Neural progenitor cell (in vitro differentiated cells): ENCODE results near the gene AFF1. TPM values are rescaled to one million over a fixed set of nuclear protein-coding genes. Genes with fewer than 3 reads are reported as not detected.
A peak's percentile ranks its signal among the peaks of the same experiment; 100 is the strongest.

Source experiments
- DNase-seq: peaks from one replicate; pipeline ENCODE4 v3.0.0-alpha.2; 2016; ENCODE audit warnings: low spot score
- H2AFZ ChIP-seq: fragments of 200-600 bp; sonication (generic); replicated peaks from 2 replicates; pipeline ENCODE4 v1.6.1; 2016; ENCODE audit warnings: antibody characterized with exemption
- H3F3A ChIP-seq: fragments of 200-600 bp; sonication (generic); 2 replicates; pipeline ENCODE4 v1.6.1; 2016; ENCODE audit warnings: antibody characterized with exemption, low read depth
- H3K27ac ChIP-seq: fragments of 200-600 bp; sonication (generic); 2 replicates; pipeline ENCODE4 v1.5.1; 2016; ENCODE audit warnings: mild to moderate bottlenecking
- H3K27me3 ChIP-seq: fragments of 200-600 bp; sonication (generic); 2 replicates; pipeline ENCODE4 v1.6.1; 2016; ENCODE audit warnings: mild to moderate bottlenecking, moderate library complexity
- H3K36me3 ChIP-seq: fragments of 200-600 bp; sonication (generic); 2 replicates; pipeline ENCODE4 v1.5.1; 2016
- H3K4me1 ChIP-seq: fragments of 200-600 bp; sonication (generic); 2 replicates; pipeline ENCODE4 v1.6.1; 2016; ENCODE audit warnings: mixed run types
- H3K4me2 ChIP-seq: fragments of 200-600 bp; sonication (generic); 2 replicates; pipeline ENCODE4 v1.6.1; 2016
- H3K4me3 ChIP-seq: fragments of 200-600 bp; sonication (generic); 2 replicates; pipeline ENCODE4 v1.5.1; 2016
- H3K79me2 ChIP-seq: fragments of 200-600 bp; sonication (generic); 2 replicates; pipeline ENCODE4 v1.6.1; 2016; ENCODE audit warnings: low read depth
- H3K9ac ChIP-seq: fragments of 200-600 bp; sonication (generic); 2 replicates; pipeline ENCODE4 v1.6.1; 2016
- H3K9me3 ChIP-seq: fragments of 200-600 bp; sonication (generic); 2 replicates; pipeline ENCODE4 v1.5.1; 2016; ENCODE audit warnings: low read depth
- H4K20me1 ChIP-seq: fragments of 200-600 bp; sonication (generic); 2 replicates; pipeline ENCODE4 v1.6.1; 2016; ENCODE audit warnings: low read depth
- H3K27ac Mint-ChIP-seq: 3 replicates; pipeline ENCODE4 v1.8.0; 2021; ENCODE audit warnings: mixed read lengths
- H3K27me3 Mint-ChIP-seq: 2 replicates; pipeline ENCODE4 v1.8.0; 2022; ENCODE audit warnings: low read depth, mild to moderate bottlenecking, inconsistent platforms, moderate library complexity, mixed read lengths; ENCODE audit not compliant: insufficient read depth
- H3K36me3 Mint-ChIP-seq: 3 replicates; pipeline ENCODE4 v1.8.0; 2021; ENCODE audit warnings: mixed read lengths
- H3K4me1 Mint-ChIP-seq: 3 replicates; pipeline ENCODE4 v1.8.0; 2021; ENCODE audit warnings: mixed read lengths
- H3K4me3 Mint-ChIP-seq: 3 replicates; pipeline ENCODE4 v1.8.0; 2021; ENCODE audit warnings: mild to moderate bottlenecking, moderate library complexity, mixed read lengths
- H3K9me3 Mint-ChIP-seq: 3 replicates; pipeline ENCODE4 v1.8.0; 2020; ENCODE audit warnings: mixed read lengths
- EZH2 ChIP-seq: fragments of 200-600 bp; sonication (generic); IDR thresholded peaks from 2 replicates; pipeline ENCODE4 v1.6.1; 2017; ENCODE audit warnings: antibody characterized with exemption, mild to moderate bottlenecking, moderate library complexity
- EZH2phosphoT487 ChIP-seq: fragments of 200-600 bp; sonication (generic); IDR thresholded peaks from 2 replicates; pipeline ENCODE4 v1.6.1; 2017; ENCODE audit warnings: antibody characterized with exemption
- total RNA-seq: library from RNA; depleted of rRNA; stranded (reverse); fragments of >200 nt; gene quantifications from 2 replicates; pipeline ENCODE4 v1.2.3, GENCODE V29; 2015; ENCODE audit warnings: low replicate concordance
- TF ChIP-seq, protein P1 (sequence below): fragments of 200-600 bp; sonication (generic); IDR thresholded peaks from 2 replicates; pipeline ENCODE4 v1.5.1; 2017; ENCODE audit warnings: antibody characterized with exemption, mild to moderate bottlenecking

Gene AFF1
- total RNA-seq, 1 donor from 2014 or later, result 29.0 TPM

DNA sequence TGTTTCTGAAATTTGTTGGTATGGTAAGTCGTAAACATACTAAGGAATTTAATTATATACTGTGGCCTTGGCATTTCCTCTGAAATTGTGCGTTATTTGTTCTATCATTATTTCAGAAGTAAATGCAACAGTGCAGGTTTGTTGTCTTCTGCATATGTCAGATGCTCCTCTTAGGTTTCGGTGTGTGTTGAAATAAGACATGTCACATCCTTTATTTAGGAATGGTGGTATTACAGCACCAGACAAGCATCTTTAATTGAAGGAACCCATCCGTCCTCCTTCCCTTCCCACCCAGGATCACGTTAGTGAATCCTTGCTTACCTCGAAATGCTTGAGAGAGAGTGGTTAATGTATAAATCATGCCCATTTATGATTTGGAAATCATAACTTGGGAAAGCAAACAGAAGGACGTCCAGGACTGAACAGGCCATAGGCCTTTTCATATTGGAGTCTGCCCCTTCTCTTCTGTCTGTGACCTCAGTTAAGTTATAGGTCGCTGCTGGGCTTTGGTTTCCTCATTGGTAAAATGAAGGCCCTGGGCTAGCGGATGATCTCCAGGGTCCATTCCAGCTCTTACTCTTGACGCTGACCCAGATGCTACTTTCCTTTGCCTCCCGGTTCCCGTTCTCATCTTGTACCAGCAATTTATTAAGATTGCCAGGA lies 151.5 kb downstream of the AFF1 start:
- DNase-seq, result no peak
- Histone ChIP-seq H3F3A (no peaks in the 10 kb centered on the region), H3K27ac (no peak overlapping the region), H3K4me1 (peaks cover 4% of the 10 kb centered on the region), H4K20me1 (no peaks in the 10 kb centered on the region), H3K36me3 (no peaks in the 10 kb centered on the region), H3K4me3 (no peak overlapping the region), H3K4me2 (no peak overlapping the region), H3K27me3 (no peaks in the 10 kb centered on the region), H3K9me3 (no peaks in the 10 kb centered on the region), H2AFZ (no peak overlapping the region), H3K79me2 (peaks cover 43% of the 10 kb centered on the region), H3K9ac (no peak overlapping the region)
- TF ChIP-seq EZH2, result no peak
- TF ChIP-seq, protein P1, sequence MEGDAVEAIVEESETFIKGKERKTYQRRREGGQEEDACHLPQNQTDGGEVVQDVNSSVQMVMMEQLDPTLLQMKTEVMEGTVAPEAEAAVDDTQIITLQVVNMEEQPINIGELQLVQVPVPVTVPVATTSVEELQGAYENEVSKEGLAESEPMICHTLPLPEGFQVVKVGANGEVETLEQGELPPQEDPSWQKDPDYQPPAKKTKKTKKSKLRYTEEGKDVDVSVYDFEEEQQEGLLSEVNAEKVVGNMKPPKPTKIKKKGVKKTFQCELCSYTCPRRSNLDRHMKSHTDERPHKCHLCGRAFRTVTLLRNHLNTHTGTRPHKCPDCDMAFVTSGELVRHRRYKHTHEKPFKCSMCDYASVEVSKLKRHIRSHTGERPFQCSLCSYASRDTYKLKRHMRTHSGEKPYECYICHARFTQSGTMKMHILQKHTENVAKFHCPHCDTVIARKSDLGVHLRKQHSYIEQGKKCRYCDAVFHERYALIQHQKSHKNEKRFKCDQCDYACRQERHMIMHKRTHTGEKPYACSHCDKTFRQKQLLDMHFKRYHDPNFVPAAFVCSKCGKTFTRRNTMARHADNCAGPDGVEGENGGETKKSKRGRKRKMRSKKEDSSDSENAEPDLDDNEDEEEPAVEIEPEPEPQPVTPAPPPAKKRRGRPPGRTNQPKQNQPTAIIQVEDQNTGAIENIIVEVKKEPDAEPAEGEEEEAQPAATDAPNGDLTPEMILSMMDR, result no peak
- TF ChIP-seq EZH2phosphoT487, result no peak
- no peak overlapping the region for H3K4me3 Mint-ChIP-seq
- H3K36me3 Mint-ChIP-seq, result peaks cover 16% of the 10 kb centered on the region
- peaks cover 9% of the 10 kb centered on the region for H3K4me1 Mint-ChIP-seq
- H3K27ac Mint-ChIP-seq, result no peak overlapping the region
- H3K9me3 Mint-ChIP-seq, result no peaks in the 10 kb centered on the region
- no peaks in the 10 kb centered on the region for H3K27me3 Mint-ChIP-seq

DNA sequence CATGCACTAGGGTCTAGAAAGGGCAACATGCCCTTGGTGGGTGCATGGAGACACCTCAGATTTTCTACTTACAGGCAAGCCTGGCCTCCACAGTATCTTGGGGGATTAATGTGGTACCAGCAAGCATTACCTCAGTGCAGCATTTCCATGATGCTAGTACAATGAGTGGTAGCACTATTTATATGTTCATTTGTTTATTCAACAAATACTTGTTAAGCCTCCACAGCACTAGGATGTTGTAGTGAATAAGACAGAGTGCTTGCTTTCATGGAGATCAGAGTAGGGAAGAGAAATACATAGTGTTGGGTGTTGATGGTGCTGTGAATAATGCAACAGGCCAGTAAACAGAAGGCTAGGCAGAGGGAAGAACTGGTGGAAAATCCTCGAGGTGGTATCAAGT lies 152.2 kb downstream of the AFF1 start:
- Histone ChIP-seq H4K20me1 (no peaks in the 10 kb centered on the region), H3K9me3 (no peaks in the 10 kb centered on the region), H3K79me2 (peaks cover 35% of the 10 kb centered on the region), H3K36me3 (no peaks in the 10 kb centered on the region), H3K9ac (no peak overlapping the region), H3F3A (no peaks in the 10 kb centered on the region), H3K4me1 (peaks cover 4% of the 10 kb centered on the region), H3K27ac (no peak overlapping the region), H2AFZ (no peak overlapping the region), H3K4me3 (no peak overlapping the region), H3K4me2 (no peak overlapping the region), H3K27me3 (no peaks in the 10 kb centered on the region)
- Mint-ChIP-seq H3K4me3 (no peak overlapping the region), H3K36me3 (peaks cover 17% of the 10 kb centered on the region), H3K27ac (peak overlapping the region; percentile 4), H3K9me3 (no peaks in the 10 kb centered on the region), H3K27me3 (no peaks in the 10 kb centered on the region), H3K4me1 (peaks cover 9% of the 10 kb centered on the region)
- TF ChIP-seq, protein P1, result no peak
- TF ChIP-seq EZH2phosphoT487 (no peak), EZH2 (no peak)
- DNase-seq, result no peak

DNA sequence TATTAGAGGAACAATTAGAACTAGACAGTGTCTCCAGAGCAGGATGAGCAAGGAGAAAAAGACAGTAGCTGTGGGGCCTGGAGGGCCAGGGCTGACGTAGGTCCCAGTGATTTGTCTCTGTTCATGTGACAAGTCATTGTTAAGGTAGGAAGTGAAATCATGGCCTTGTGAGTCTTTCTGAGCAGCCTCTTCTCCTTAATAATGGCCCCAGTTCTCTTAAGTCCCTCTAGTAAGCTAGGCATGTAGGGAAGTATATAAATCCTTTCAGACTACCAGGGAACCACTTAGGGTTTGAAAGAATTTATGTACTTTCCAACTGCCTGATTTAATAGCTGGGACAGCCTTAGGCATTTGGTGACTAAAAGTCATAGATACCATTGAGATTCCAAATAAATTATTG lies 152.6 kb downstream of the AFF1 start:
- Histone ChIP-seq H4K20me1 (no peaks in the 10 kb centered on the region), H3K36me3 (no peaks in the 10 kb centered on the region), H3K9ac (no peak overlapping the region), H3K4me1 (peaks cover 4% of the 10 kb centered on the region), H3K9me3 (no peaks in the 10 kb centered on the region), H3K79me2 (peaks cover 31% of the 10 kb centered on the region), H3K27ac (no peak overlapping the region), H3K27me3 (no peaks in the 10 kb centered on the region), H2AFZ (no peak overlapping the region), H3K4me3 (no peak overlapping the region), H3F3A (no peaks in the 10 kb centered on the region), H3K4me2 (no peak overlapping the region)
- Mint-ChIP-seq H3K36me3 (peaks cover 17% of the 10 kb centered on the region), H3K4me3 (no peak overlapping the region), H3K27ac (peak overlapping the region; percentile 4), H3K9me3 (no peaks in the 10 kb centered on the region), H3K27me3 (no peaks in the 10 kb centered on the region), H3K4me1 (peaks cover 9% of the 10 kb centered on the region)
- TF ChIP-seq EZH2phosphoT487, result no peak
- TF ChIP-seq, protein P1, result no peak
- TF ChIP-seq EZH2, result no peak
- no peak for DNase-seq
